ENCODE results near the gene DIABLO. TPM values are rescaled to one million over a fixed set of nuclear protein-coding genes. Genes with fewer than 3 reads are reported as not detected.
A peak's percentile ranks its signal among the peaks of the same experiment; 100 is the strongest.

Gene DIABLO
- total and polyA plus RNA-seq, 2 donors (not counting 1 experiment from before 2014, with no cell fraction given) = 59.6 to 60.6 TPM

GRCh38 chr12:122205053-122205925 lies 20.6 kb downstream of the DIABLO start:
- no peak overlapping the region for H3K4me3 ChIP-seq (replicated peaks in 1 of 4; ENCODE audit: control extremely low read depth in 1 of 4, insufficient read depth in 1 of 4, low read depth in 3 of 4, low read length in 4 of 4)
- no peak overlapping the region for H3K27ac ChIP-seq (ENCODE audit: insufficient read depth, low read length)
- DNase-seq (ENCODE audit: low read depth in 2 of 2) = no peak
- no peak overlapping the region for H2AFZ ChIP-seq (ENCODE audit: low read length)
- H3K27me3 ChIP-seq (ENCODE audit: control insufficient read depth, insufficient read depth, low read length) = peaks cover 12% of the 10 kb centered on the region
- H3K4me1 ChIP-seq (ENCODE audit: control insufficient read depth, extremely low read depth, insufficient read depth, low read length) = no peaks in the 10 kb centered on the region
- H3K9ac ChIP-seq (ENCODE audit: insufficient read depth, low read length) = no peak overlapping the region
- H3K4me2 ChIP-seq (ENCODE audit: extremely low read depth, insufficient read depth, low read length) = no peak overlapping the region
- H4K20me1 ChIP-seq (ENCODE audit: control insufficient read depth, extremely low read depth, insufficient read depth, low read length) = no peaks in the 10 kb centered on the region
- TF ChIP-seq EZH2 (IDR thresholded peaks at IDR 0.05; ENCODE audit: low read length, missing control alignments) (no peak), CTCF (conservative IDR thresholded peaks at IDR 0.05 in 1 of 2, IDR thresholded peaks at IDR 0.05 in 1 of 2; ENCODE audit: low read depth in 1 of 2, low read length in 2 of 2) (no peak)
- no peaks in the 10 kb centered on the region for H3K79me2 ChIP-seq (ENCODE audit: control insufficient read depth, insufficient read depth, low read length)
- H3K36me3 ChIP-seq (ENCODE audit: control insufficient read depth, insufficient read depth, low read length) = peaks cover 5% of the 10 kb centered on the region
- no peaks in the 10 kb centered on the region for H3K9me3 ChIP-seq (ENCODE audit: control insufficient read depth, insufficient read depth, low read depth, low read length)

- Histone ChIP-seq H4K20me1 (ENCODE audit: control insufficient read depth, extremely low read depth, insufficient read depth, low read length) (no peaks in the 10 kb centered on the region), H3K4me3 (replicated peaks in 1 of 4; ENCODE audit: control extremely low read depth in 1 of 4, insufficient read depth in 1 of 4, low read depth in 3 of 4, low read length in 4 of 4) (peak overlapping the region in 2 of 4 experiments; percentile 51 to 61), H3K27me3 (ENCODE audit: control insufficient read depth, insufficient read depth, low read length) (peaks cover 12% of the 10 kb centered on the region), H3K79me2 (ENCODE audit: control insufficient read depth, insufficient read depth, low read length) (no peaks in the 10 kb centered on the region), H3K4me1 (ENCODE audit: control insufficient read depth, extremely low read depth, insufficient read depth, low read length) (no peaks in the 10 kb centered on the region), H3K9ac (ENCODE audit: insufficient read depth, low read length) (peak overlapping the region; percentile 7), H3K4me2 (ENCODE audit: extremely low read depth, insufficient read depth, low read length) (peak overlapping the region; percentile 88), H2AFZ (ENCODE audit: low read length) (no peak overlapping the region), H3K9me3 (ENCODE audit: control insufficient read depth, insufficient read depth, low read depth, low read length) (no peaks in the 10 kb centered on the region), H3K36me3 (ENCODE audit: control insufficient read depth, insufficient read depth, low read length) (peaks cover 5% of the 10 kb centered on the region), H3K27ac (ENCODE audit: insufficient read depth, low read length) (no peak overlapping the region)
- no peak for DNase-seq (ENCODE audit: low read depth in 2 of 2)
- no peak for TF ChIP-seq CTCF (conservative IDR thresholded peaks at IDR 0.05 in 1 of 2, IDR thresholded peaks at IDR 0.05 in 1 of 2; ENCODE audit: low read depth in 1 of 2, low read length in 2 of 2)
- peak; percentile 62 for TF ChIP-seq EZH2 (IDR thresholded peaks at IDR 0.05; ENCODE audit: low read length, missing control alignments)
Measured at GRCh38 chr12:122204167-122205052, 21.4 kb downstream of the DIABLO start.

Measured in fibroblast of lung (primary cell).